ENCODE results near the gene RAD51B.
A peak's percentile ranks its signal among the peaks of the same experiment; 100 is the strongest.
"Not testable (repeated sequence)": the region's sequence is repeated elsewhere in the genome, so short reads cannot be mapped to it uniquely, and the experiment has no call there.

Gene RAD51B

DNA sequence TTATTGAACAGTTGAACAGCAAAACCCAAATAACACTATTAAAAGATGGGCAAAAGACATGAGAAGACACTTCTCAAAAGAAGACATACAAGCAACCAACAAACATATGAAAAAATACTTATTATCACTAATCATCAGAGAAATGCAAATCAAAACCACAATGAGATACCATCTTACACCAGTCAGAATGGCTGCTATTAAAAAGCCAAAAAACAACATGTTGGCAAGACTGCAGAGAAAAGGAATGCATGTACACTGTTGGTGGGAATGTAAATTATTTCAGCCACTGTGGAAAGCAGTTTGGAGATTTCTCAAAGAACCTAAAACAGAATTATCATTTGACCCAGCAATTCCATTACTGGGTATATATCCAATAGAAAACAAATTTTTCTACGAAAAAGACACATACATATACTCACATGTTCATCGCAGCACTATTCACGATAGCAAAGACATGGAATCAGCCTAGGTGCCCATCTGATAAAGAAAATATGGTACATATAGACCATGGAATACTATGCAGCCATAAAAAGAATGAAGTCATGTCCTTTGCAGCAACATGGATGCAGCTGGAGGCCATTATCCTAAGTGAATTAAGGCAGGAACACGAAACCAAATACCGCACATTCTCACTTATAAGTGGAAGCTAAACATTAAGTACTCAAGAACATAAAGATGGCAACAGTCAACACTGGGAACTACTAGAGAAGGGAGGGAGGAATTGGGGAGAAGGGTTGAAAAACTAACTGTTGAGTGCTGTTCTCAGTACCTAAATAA lies 367.1 kb downstream of the RAD51B start:
- not testable (repeated sequence) for DNase-seq

GRCh38 chr14:68188174-68188573 lies 368.6 kb downstream of the RAD51B start:
- DNase-seq, result no peak

DNA sequence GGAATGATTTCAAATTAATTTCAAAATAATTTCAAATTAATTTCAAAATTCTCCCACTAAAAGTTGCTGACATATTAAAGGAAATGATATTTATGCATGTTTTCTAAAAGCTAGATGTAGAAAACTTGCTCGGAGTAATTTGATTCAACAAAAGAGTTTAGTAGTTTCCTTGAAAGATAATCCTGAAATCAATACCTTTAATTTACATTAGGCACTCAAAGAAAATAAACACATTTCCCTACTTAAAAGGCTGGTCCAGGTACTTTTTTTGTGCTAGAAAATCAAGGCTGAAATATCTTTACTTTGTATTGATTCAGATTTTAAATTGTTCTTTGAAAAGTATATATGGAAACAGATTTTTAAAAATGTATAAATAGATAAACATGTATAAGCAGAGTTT lies 370.5 kb downstream of the RAD51B start:
- no peak for DNase-seq

DNA sequence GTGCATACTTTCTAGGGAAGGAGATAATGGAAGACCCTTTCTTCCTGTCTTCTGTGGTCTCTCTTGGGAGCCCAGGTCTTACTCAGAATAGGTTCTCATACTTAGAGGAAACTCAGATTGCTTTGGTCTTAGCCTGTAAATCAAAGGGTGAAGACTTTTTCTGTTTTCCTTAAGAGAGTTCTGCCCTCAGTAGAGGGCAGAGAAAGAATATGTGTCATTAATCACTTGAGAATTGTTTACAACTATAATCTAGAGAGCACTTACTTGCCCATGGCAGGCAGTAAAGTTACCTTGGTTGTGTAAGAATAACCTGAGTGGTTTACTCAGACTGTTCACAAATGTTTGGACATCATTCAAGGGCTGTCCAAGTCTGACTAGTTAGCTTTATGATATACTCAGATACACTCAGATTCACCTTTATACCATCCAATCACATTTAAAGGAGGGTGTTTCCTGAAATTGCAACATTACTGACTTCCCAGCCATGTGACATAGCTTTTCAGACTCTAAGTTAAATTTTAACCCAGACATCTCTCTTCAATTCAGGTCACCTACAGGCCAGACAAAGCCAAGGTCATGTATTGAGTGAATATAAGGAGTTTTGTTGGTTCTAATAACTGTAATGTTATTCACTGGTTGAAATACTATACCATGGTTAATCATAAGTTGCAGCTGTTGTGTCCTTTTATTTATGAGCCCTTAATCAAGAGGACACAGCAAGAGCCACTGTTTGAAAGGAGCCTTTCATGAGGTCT lies 372.2 kb downstream of the RAD51B start:
- DNase-seq, result no peak

DNA sequence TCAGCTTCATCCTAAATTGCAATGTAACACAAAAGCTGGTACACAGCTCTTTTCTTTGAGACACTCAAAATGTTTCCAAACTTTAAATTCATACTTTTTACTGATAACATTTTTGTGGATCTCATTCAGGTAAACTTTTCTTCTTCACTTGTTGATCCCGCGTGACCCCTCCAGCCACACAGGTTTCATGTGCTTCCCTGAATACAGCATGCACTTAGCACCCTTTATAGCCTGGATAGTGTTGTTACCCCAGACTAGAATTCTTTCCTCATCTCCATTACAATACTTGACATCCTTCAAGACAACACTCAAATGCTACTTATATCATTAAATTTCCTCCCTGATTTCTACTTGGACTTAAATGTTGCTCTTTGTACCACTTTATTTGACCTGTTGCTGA lies 373.4 kb downstream of the RAD51B start:
- DNase-seq, result no peak

- no peak for DNase-seq
Observed at GRCh38 chr14:68193970-68194681, 374.5 kb downstream of the RAD51B start.

DNA sequence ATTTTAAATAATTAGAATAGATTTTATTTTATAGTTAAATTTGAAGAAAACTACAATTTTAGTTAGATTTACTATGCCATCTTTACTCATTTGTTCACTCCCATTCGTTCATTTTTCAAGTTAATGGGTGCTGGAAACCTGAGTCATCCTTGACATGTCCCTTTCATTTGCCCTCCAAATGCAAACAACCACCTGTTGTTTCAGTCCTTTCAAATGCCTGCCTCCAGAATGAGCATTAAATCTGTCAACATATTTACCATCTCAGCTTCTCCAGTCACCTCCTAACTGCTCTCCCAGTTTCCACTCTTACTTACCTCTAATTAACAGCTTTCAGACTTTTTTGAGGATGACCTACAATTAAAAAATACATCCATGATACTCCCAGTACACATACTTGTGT lies 375.5 kb downstream of the RAD51B start:
- DNase-seq, result peak in 1 of 2 experiments; percentile 37

GRCh38 chr14:68198713-68199495 lies 379.3 kb downstream of the RAD51B start:
- DNase-seq, result no peak

DNA sequence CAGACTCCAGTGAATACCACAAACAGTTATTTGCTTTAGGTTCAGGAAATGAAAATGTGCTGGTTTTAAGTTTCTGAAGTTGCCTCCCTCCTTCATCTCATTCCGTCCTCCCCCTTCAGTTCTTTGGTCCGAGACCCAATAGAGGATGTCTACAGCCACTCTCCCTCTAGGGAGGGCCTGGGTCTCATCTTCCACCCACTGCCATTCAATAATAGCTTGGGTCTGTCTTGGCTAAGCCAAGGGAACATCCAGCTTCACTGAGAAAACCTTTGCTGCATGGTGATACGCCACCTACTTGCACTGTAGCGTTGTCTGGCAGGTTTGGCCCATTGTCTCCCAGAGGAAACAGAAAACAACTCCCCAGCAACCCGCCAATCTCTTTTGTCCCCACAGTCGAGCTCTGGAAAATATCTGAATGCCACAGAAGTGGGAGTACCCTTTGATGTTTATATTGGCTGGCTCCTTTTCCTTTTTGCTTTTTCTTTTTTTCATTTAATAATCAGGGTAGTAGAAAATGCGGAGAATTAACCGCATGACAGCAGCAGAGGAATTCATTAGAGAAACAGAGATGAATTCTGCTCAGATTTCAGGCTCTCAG lies 380.1 kb downstream of the RAD51B start:
- peak in 1 of 2 experiments; percentile 32 for DNase-seq

GRCh38 chr14:68203871-68204270 lies 384.3 kb downstream of the RAD51B start:
- DNase-seq, result no peak

DNA sequence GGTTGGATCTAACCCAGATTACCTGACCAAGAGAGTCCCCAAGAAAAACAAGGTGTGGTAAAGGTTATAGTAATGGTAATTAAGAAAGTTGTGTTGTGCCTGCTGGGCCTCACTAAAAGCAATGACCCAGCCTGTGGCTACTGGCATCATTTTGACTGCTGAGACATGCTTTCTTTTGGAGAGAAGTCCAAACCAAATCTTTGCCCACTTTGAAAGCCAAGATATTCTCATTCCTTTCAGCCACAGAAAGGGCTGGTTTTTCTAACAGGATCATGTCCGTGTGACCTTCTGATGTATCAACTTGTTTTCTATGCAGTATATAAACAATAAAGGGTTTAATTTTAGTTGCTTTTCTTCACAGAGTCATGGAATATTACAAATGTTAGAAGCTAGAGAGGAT lies 388.6 kb downstream of the RAD51B start:
- DNase-seq, result no peak

GRCh38 chr14:68208626-68209317 lies 389.2 kb downstream of the RAD51B start:
- DNase-seq, result no peak

GRCh38 chr14:68210729-68211299 lies 391.2 kb downstream of the RAD51B start:
- no peak for DNase-seq

DNA sequence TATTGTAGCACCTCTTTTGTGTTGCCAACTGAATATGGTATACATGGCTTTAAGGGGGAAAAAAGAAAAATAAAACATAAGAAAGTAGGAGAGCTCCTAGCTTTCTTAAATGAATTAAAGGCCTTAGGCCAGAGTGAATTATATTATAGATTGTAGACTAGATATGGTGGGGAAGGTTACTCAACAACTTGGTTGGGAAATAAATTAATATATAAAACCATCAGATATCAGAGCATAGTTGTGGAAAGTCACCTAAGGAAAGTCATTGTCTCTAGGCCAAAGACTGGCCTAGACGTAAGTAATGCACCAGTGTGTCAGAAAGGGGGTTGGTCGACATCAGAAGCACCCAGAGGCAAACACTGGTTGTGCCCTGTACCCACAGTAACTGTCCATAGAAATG lies 391.8 kb downstream of the RAD51B start:
- DNase-seq, result no peak

DNA sequence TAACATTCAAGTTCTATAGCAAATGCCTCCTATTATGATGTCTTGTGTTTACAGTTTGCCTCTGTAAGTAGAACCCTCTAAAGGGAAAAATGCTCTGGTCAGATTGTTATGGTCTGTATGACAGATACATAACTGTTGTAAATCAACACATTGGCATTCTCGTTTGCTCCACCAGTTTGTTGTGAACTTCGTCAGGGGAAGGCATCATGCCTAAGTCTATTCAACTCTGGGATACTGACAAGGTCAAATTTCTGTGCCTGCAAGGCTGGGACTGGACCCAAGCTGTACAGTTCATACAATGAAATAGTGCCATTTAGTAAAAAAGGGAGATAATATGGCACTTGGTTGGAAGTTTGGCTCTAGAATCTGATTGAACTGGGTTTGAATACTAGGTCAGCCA lies 392.3 kb downstream of the RAD51B start:
- no peak for DNase-seq

DNA sequence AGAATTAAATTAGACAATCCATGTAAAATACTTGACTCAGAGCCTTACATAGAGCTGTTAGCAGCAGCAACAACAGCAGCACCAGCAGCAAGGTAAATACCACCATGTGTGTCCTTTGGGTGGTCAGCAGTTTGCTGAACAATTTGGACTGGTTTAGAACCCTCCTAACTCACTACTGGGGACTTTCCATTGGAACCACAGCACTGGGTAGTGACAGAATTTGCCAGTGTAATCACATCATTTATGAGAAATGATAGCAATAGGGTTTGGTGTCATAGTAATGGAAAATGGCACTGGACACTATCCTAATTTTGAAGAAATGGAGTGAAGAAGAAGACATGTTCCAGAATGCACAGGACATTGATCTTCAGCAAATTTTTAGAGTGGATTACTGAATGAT lies 392.8 kb downstream of the RAD51B start:
- no peak for DNase-seq

DNA sequence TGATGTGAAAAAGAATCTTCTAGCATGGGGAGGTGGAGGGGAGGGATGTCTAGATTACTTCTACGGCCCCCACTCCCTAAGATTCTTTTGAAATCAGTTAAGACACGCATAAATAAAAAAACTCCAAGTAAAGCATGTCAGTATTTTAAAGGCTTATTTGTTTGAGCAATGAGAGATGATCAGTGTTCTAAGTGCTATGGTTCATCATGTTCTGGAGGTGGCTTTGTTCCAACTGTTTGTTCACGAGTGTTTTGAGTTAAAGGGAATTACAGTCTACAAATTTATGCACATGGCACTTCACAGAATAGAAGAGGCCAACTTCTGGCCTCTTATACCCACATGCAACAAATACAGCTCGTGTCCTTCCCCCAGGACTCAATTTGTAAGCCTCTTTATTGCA lies 394.9 kb downstream of the RAD51B start:
- no peak for DNase-seq

DNA sequence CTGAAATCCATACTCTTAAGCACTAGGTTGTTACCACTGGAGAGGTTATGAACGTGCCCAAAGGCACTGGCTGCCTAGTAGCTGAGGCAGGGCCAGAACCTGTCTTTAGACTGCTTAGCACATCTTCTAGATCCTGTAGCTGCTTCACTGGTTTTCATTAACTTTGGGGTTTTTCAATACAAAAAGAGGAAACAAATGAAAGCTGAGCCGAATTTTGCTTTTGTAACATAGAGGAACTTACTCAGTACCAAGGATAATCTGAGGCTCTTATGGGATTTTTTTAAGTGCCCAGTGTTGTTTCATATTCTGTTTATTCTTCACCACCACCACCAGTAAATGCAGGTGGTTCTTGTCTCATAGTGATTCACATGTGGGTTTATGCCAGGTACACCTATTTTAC lies 396.1 kb downstream of the RAD51B start:
- DNase-seq, result no peak

GRCh38 chr14:68216079-68216478 lies 396.5 kb downstream of the RAD51B start:
- no peak for DNase-seq

GRCh38 chr14:68216957-68217356 lies 397.4 kb downstream of the RAD51B start:
- DNase-seq, result no peak

GRCh38 chr14:68217791-68218340 lies 398.3 kb downstream of the RAD51B start:
- no peak for DNase-seq
